H9 (cell line): ENCODE results near the gene DPYSL5. TPM values are rescaled to one million over a fixed set of nuclear protein-coding genes. Genes with fewer than 3 reads are reported as not detected.

Experiments
- DNase-seq: peaks from one replicate; pipeline ENCODE4 v3.0.0-alpha.2; 2017
- H2AFZ ChIP-seq: one replicate; pipeline ENCODE4 v1.6.1; 2013; ENCODE audit warnings: mild to moderate bottlenecking, low read length, control low read depth, moderate library complexity
- H2AK5ac ChIP-seq: 2 replicates; pipeline ENCODE4 v1.6.1; 2013; ENCODE audit warnings: low read length, control low read depth, mixed read lengths; ENCODE audit not compliant: insufficient read length
- H2BK120ac ChIP-seq: one replicate; pipeline ENCODE4 v1.6.1; 2013; ENCODE audit warnings: low read depth, mild to moderate bottlenecking, low read length, control low read depth, inconsistent platforms; ENCODE audit not compliant: poor library complexity, severe bottlenecking
- H2BK12ac ChIP-seq: 2 replicates; pipeline ENCODE4 v1.6.1; 2013; ENCODE audit warnings: low read length, control low read depth, mixed read lengths, low read depth; ENCODE audit not compliant: insufficient read length
- H2BK15ac ChIP-seq: 2 replicates; pipeline ENCODE4 v1.6.1; 2013; ENCODE audit warnings: low read depth, low read length, control low read depth
- H2BK20ac ChIP-seq: one replicate; pipeline ENCODE4 v1.6.1; 2013; ENCODE audit warnings: low read depth, mild to moderate bottlenecking, low read length, control low read depth, inconsistent platforms; ENCODE audit not compliant: poor library complexity, severe bottlenecking
- H2BK5ac ChIP-seq: 2 replicates; pipeline ENCODE4 v1.6.1; 2013; ENCODE audit warnings: low read length, control low read depth, mixed read lengths; ENCODE audit not compliant: insufficient read length
- H3K14ac ChIP-seq: 2 replicates; pipeline ENCODE4 v1.6.1; 2013; ENCODE audit warnings: low read length, control low read depth; ENCODE audit not compliant: insufficient read depth
- H3K18ac ChIP-seq: 2 replicates; pipeline ENCODE4 v1.6.1; 2013; ENCODE audit warnings: low read depth, mild to moderate bottlenecking, mixed read lengths, low read length, control low read depth; ENCODE audit not compliant: insufficient read length
- H3K23ac ChIP-seq: 2 replicates; pipeline ENCODE4 v1.6.1; 2013; ENCODE audit warnings: low read length, control low read depth, mixed read lengths, low read depth; ENCODE audit not compliant: insufficient read length
- H3K23me2 ChIP-seq: 2 replicates; pipeline ENCODE4 v1.6.1; 2013; ENCODE audit warnings: low read depth, mild to moderate bottlenecking, mixed read lengths, low read length, control low read depth; ENCODE audit not compliant: insufficient read length, poor library complexity, severe bottlenecking
- H3K27ac ChIP-seq: 2 replicates; pipeline ENCODE4 v1.5.1; 2013; ENCODE audit warnings: low read length, control low read depth, mixed read lengths, low read depth; ENCODE audit not compliant: insufficient read length
- H3K27me3 ChIP-seq: 2 replicates; pipeline ENCODE4 v1.6.1; 2013; ENCODE audit warnings: low read length, control low read depth, inconsistent platforms; ENCODE audit not compliant: insufficient read depth
- H3K4ac ChIP-seq: 2 replicates; pipeline ENCODE4 v1.6.1; 2013; ENCODE audit warnings: low read depth, mild to moderate bottlenecking, control low read depth, inconsistent platforms, low read length, moderate library complexity
- H3K4me1 ChIP-seq: 2 replicates; pipeline ENCODE4 v1.6.1; 2013; ENCODE audit warnings: low read length, control low read depth, inconsistent platforms; ENCODE audit not compliant: insufficient read depth
- H3K4me2 ChIP-seq: 2 replicates; pipeline ENCODE4 v1.6.1; 2013; ENCODE audit warnings: low read length, control low read depth, mixed read lengths; ENCODE audit not compliant: insufficient read length, insufficient read depth
- H3K56ac ChIP-seq: 2 replicates; pipeline ENCODE4 v1.6.1; 2013; ENCODE audit warnings: low read depth, mild to moderate bottlenecking, mixed read lengths, low read length, control low read depth; ENCODE audit not compliant: insufficient read length
- H3K79me1 ChIP-seq: 2 replicates; pipeline ENCODE4 v1.6.1; 2013; ENCODE audit warnings: low read depth, mild to moderate bottlenecking, moderate library complexity, low read length, control low read depth, inconsistent platforms; ENCODE audit not compliant: insufficient read depth, poor library complexity, severe bottlenecking
- H3K79me2 ChIP-seq: 2 replicates; pipeline ENCODE4 v1.6.1; 2013; ENCODE audit warnings: low read length, control low read depth, inconsistent platforms; ENCODE audit not compliant: insufficient read depth
- H3K9ac ChIP-seq: 2 replicates; pipeline ENCODE4 v1.6.1; 2013; ENCODE audit warnings: low read length, control low read depth, mixed read lengths; ENCODE audit not compliant: insufficient read length; ENCODE audit errors: extremely low read depth
- H3K9me3 ChIP-seq: one replicate; pipeline ENCODE4 v1.6.1; 2013; ENCODE audit warnings: low read depth, low read length, inconsistent platforms; ENCODE audit not compliant: control insufficient read depth
- H3T11ph ChIP-seq: one replicate; pipeline ENCODE4 v1.6.1; 2013; ENCODE audit warnings: mild to moderate bottlenecking, low read length, control low read depth, inconsistent platforms
- H4K20me1 ChIP-seq: one replicate; pipeline ENCODE4 v1.6.1; 2013; ENCODE audit not compliant: control insufficient read depth, insufficient read length, insufficient read depth
- H4K5ac ChIP-seq: 2 replicates; pipeline ENCODE4 v1.6.1; 2013; ENCODE audit warnings: low read depth, mild to moderate bottlenecking, mixed read lengths, low read length, control low read depth; ENCODE audit not compliant: insufficient read length
- H4K8ac ChIP-seq: replicated peaks from 2 replicates; pipeline ENCODE4 v1.6.1; 2013; ENCODE audit warnings: low read length, control low read depth, mixed read lengths, low read depth; ENCODE audit not compliant: insufficient read length
- H4K91ac ChIP-seq: 2 replicates; pipeline ENCODE4 v1.6.1; 2013; ENCODE audit warnings: low read depth, mild to moderate bottlenecking, moderate library complexity, mixed read lengths, low read length, control low read depth; ENCODE audit not compliant: insufficient read length
- H3K27ac Mint-ChIP-seq, 3 experiments: 2 replicates in 2 of 3; 3 replicates in 1 of 3; pipeline ENCODE4 v1.8.0; 2020 to 2021; ENCODE audit warnings: mixed read lengths in 3 of 3, mild to moderate bottlenecking in 1 of 3, moderate library complexity in 1 of 3
- H3K27me3 Mint-ChIP-seq: 2 replicates; pipeline ENCODE4 v1.8.0; 2021; ENCODE audit warnings: low read depth, mild to moderate bottlenecking, moderate library complexity, mixed read lengths
- H3K36me3 Mint-ChIP-seq, 3 experiments: 2 replicates in 2 of 3; 3 replicates in 1 of 3; pipeline ENCODE4 v1.8.0; 2020 to 2021; ENCODE audit warnings: low read depth in 3 of 3, mixed read lengths in 3 of 3; ENCODE audit not compliant: insufficient read depth in 1 of 3
- H3K4me1 Mint-ChIP-seq, 2 experiments: 2 replicates each; pipeline ENCODE4 v1.8.0; 2020; ENCODE audit warnings: mixed read lengths in 2 of 2
- H3K4me3 Mint-ChIP-seq, 2 experiments: 2 replicates in 1 of 2; 3 replicates in 1 of 2; pipeline ENCODE4 v1.8.0; 2020 to 2021; ENCODE audit warnings: mild to moderate bottlenecking in 2 of 2, mixed read lengths in 2 of 2, moderate library complexity in 1 of 2
- H3K9me3 Mint-ChIP-seq, 2 experiments: 2 replicates in 1 of 2; 3 replicates in 1 of 2; pipeline ENCODE4 v1.8.0; 2020; ENCODE audit warnings: mild to moderate bottlenecking in 2 of 2, mixed read lengths in 2 of 2, moderate library complexity in 1 of 2
- WGBS: extraction: QIAGEN DNeasy Blood & Tissue Kit; methylation state at CpG from one replicate; pipeline ENCODE4 v1.1.7; 2013; ENCODE audit warnings: missing lambda C conversion rate, low lambda C conversion rate, mixed read lengths; ENCODE audit not compliant: insufficient read length; ENCODE audit errors: extremely low coverage; 5-methylcytosine and 5-hydroxymethylcytosine counted together
- total RNA-seq: library from RNA; stranded (reverse); gene quantifications from 2 replicates; pipeline ENCODE4 v1.2.1, GENCODE V29; 2021
- TF ChIP-seq, protein P1 (sequence below): fragments of 200-600 bp; sonication (generic); conservative IDR thresholded peaks from 3 replicates; pipeline ENCODE4 v1.8.0; 2021; ENCODE audit warnings: antibody characterized with exemption, mild to moderate bottlenecking

DPYSL5 gene
- total RNA-seq, 1 experiment from 2014 or later = 6.4 TPM

GRCh38 chr2:26892922-26893524 lies 45.1 kb downstream of the DPYSL5 start:
- Histone ChIP-seq H3K9me3 (no peaks in the 10 kb centered on the region), H4K20me1 (no peaks in the 10 kb centered on the region), H3K23ac (no peak overlapping the region), H3K14ac (no peak overlapping the region), H4K8ac (no peak overlapping the region), H3K18ac (no peak overlapping the region), H3K4me2 (no peak overlapping the region), H4K91ac (no peak overlapping the region), H3K4me1 (no peaks in the 10 kb centered on the region), H2BK20ac (no peak overlapping the region), H3K23me2 (no peaks in the 10 kb centered on the region), H3T11ph (no peak overlapping the region), H3K79me2 (no peaks in the 10 kb centered on the region), H3K56ac (no peak overlapping the region), H3K4ac (no peak overlapping the region), H2BK5ac (no peak overlapping the region), H3K79me1 (no peaks in the 10 kb centered on the region), H2AFZ (no peak overlapping the region), H2BK120ac (no peak overlapping the region), H3K9ac (no peak overlapping the region), H2AK5ac (no peak overlapping the region), H3K27me3 (no peaks in the 10 kb centered on the region), H4K5ac (no peak overlapping the region), H2BK15ac (no peak overlapping the region), H3K27ac (no peak overlapping the region), H2BK12ac (no peak overlapping the region)
- Mint-ChIP-seq H3K27ac (no peak overlapping the region), H3K36me3 (peaks cover 0 to 2% (median 0%) of the 10 kb centered on the region in 3 experiments; a peak in 2 of 7 replicates), H3K9me3 (no peaks in the 10 kb centered on the region), H3K4me1 (peaks cover 0 to 4% of the 10 kb centered on the region in 2 experiments; a peak in 2 of 4 replicates), H3K27me3 (peaks cover 17% of the 10 kb centered on the region), H3K4me3 (no peak overlapping the region)
- no peak for DNase-seq
- WGBS = no CpG with 5 or more reads among the region's 3 CpGs
- TF ChIP-seq, protein P1, sequence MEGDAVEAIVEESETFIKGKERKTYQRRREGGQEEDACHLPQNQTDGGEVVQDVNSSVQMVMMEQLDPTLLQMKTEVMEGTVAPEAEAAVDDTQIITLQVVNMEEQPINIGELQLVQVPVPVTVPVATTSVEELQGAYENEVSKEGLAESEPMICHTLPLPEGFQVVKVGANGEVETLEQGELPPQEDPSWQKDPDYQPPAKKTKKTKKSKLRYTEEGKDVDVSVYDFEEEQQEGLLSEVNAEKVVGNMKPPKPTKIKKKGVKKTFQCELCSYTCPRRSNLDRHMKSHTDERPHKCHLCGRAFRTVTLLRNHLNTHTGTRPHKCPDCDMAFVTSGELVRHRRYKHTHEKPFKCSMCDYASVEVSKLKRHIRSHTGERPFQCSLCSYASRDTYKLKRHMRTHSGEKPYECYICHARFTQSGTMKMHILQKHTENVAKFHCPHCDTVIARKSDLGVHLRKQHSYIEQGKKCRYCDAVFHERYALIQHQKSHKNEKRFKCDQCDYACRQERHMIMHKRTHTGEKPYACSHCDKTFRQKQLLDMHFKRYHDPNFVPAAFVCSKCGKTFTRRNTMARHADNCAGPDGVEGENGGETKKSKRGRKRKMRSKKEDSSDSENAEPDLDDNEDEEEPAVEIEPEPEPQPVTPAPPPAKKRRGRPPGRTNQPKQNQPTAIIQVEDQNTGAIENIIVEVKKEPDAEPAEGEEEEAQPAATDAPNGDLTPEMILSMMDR = no peak
